OCI-LY7 (cell line): ENCODE results near the gene LRRC40. TPM values are rescaled to one million over a fixed set of nuclear protein-coding genes. Genes with fewer than 3 reads are reported as not detected.
"Not testable (repeated sequence)": the region's sequence is repeated elsewhere in the genome, so short reads cannot be mapped to it uniquely, and the experiment has no call there.

Experiments
- BruUV-seq: library from RNA; stranded (reverse); fragments of 400-500 nt; replicated peaks from 2 replicates; lab custom pipeline; 2021; lab: Mats Ljungman, UMichigan
- CTCF ChIA-PET: fragments of 300-600 bp; sonication (Branson Sonifier 250); formaldehyde crosslinking; loops from one replicate; lab custom pipeline; 2022; ENCODE audit warnings: antibody characterized with exemption; ENCODE audit not compliant: unreplicated experiment; lab: Charles Lee
- POLR2A ChIA-PET: fragments of 300-600 bp; sonication (Branson Sonifier 250); formaldehyde crosslinking; loops from one replicate; lab custom pipeline; 2022; ENCODE audit warnings: antibody characterized with exemption; lab: Charles Lee
- DNase-seq: peaks from one replicate; pipeline ENCODE4 v3.0.0-alpha.2; 2015; ENCODE audit warnings: low spot score
- H2AFZ ChIP-seq: fragments of 200-600 bp; sonication (generic), shearing (Covaris generic); 2 replicates; pipeline ENCODE4 v1.6.1; 2014; ENCODE audit warnings: mild to moderate bottlenecking, antibody characterized with exemption, low read length, moderate library complexity
- H3K27ac ChIP-seq: fragments of 200-600 bp; sonication (generic); 2 replicates; pipeline ENCODE4 v1.5.1; 2014; ENCODE audit warnings: mixed run types, low read depth, mild to moderate bottlenecking, moderate library complexity, low read length, inconsistent platforms; ENCODE audit not compliant: poor library complexity, severe bottlenecking
- H3K36me3 ChIP-seq: fragments of 200-600 bp; sonication (generic); 2 replicates; pipeline ENCODE4 v1.6.1; 2014; ENCODE audit warnings: mild to moderate bottlenecking, antibody characterized with exemption, low read length, moderate library complexity, mixed read lengths; ENCODE audit not compliant: insufficient read depth
- H3K4me1 ChIP-seq: fragments of 200-600 bp; sonication (generic); 2 replicates; pipeline ENCODE4 v1.5.1; 2014; ENCODE audit warnings: mild to moderate bottlenecking, low read length; ENCODE audit not compliant: insufficient read depth, poor library complexity, severe bottlenecking
- H3K4me2 ChIP-seq: fragments of 200-600 bp; sonication (generic); 2 replicates; pipeline ENCODE4 v1.6.1; 2014; ENCODE audit warnings: mild to moderate bottlenecking, low read length
- H3K4me3 ChIP-seq: fragments of 200-600 bp; sonication (generic); 2 replicates; pipeline ENCODE4 v1.5.1; 2014; ENCODE audit warnings: mild to moderate bottlenecking, low read depth, low read length; ENCODE audit not compliant: poor library complexity, severe bottlenecking
- H3K79me2 ChIP-seq: fragments of 200-600 bp; sonication (generic); 2 replicates; pipeline ENCODE4 v1.6.1; 2016; ENCODE audit warnings: low read depth, mild to moderate bottlenecking, low read length, moderate library complexity, mixed read lengths; ENCODE audit not compliant: insufficient read depth
- H3K9me2 ChIP-seq: fragments of 200-600 bp; sonication (generic); 2 replicates; pipeline ENCODE4 v1.6.1; 2016; ENCODE audit warnings: mild to moderate bottlenecking, low read length, mixed read lengths; ENCODE audit not compliant: insufficient read depth
- H3K9me3 ChIP-seq: fragments of 200-600 bp; sonication (generic); 2 replicates; pipeline ENCODE4 v1.6.1; 2014; ENCODE audit warnings: mild to moderate bottlenecking, mixed run types, low read length, mixed read lengths
- H4K20me1 ChIP-seq: fragments of 200-600 bp; sonication (generic); 2 replicates; pipeline ENCODE4 v1.6.1; 2014; ENCODE audit warnings: mild to moderate bottlenecking, antibody characterized with exemption, low read length, moderate library complexity, mixed read lengths; ENCODE audit not compliant: insufficient read depth
- CTCF ChIP-seq: fragments of 200-600 bp; sonication (generic); conservative IDR thresholded peaks from 2 replicates; pipeline ENCODE4 v1.5.1; 2014; ENCODE audit warnings: mild to moderate bottlenecking, antibody characterized with exemption, low read length, moderate library complexity, mixed read lengths
- EZH2phosphoT487 ChIP-seq: fragments of 200-600 bp; sonication (generic); IDR thresholded peaks from 2 replicates; pipeline ENCODE4 v1.6.1; 2018; ENCODE audit warnings: low read depth, borderline replicate concordance, mild to moderate bottlenecking, mixed run types, antibody characterized with exemption, low read length, moderate library complexity, mixed read lengths
- intact Hi-C: fragments of 100-400 bp; cut with micrococcal nuclease; formaldehyde crosslinking; loops from one replicate; pipeline ENCODE4 v1.10.0; 2022; ENCODE audit not compliant: unreplicated experiment
- total RNA-seq, 2 experiments: library from RNA; depleted of rRNA in 1 of 2; stranded (reverse); fragments of >200 nt in 1 of 2; shearing (Covaris generic) in 1 of 2; gene quantifications; 2 replicates each; pipeline ENCODE4 v1.2.3, GENCODE V29; 2014 to 2022

Gene LRRC40
- total RNA-seq, 2 experiments from 2014 or later: 20.3 to 22.0 TPM

- intact Hi-C loops: no loop called here
- no peak for DNase-seq
- Histone ChIP-seq H2AFZ (no peak overlapping the region), H3K27ac (no peak overlapping the region), H3K4me1 (no peaks in the 10 kb centered on the region), H3K4me2 (no peak overlapping the region), H4K20me1 (0 out of 2 replicates have a peak, but pooled peaks cover 8% of the 10 kb centered on the region), H3K36me3 (peaks cover 31% of the 10 kb centered on the region), H3K4me3 (no peak overlapping the region), H3K79me2 (peaks cover 48% of the 10 kb centered on the region), H3K9me3 (peaks cover 4% of the 10 kb centered on the region; the same call in 1 of the 2 replicates), H3K9me2 (no peaks in the 10 kb centered on the region)
- CTCF ChIA-PET: no interaction called here
- TF ChIP-seq CTCF: no peak
- no peak for TF ChIP-seq EZH2phosphoT487
- no TSS peak for BruUV-seq
- POLR2A ChIA-PET: interaction anchor here (0.7 to 1.9 kb wide), 3 partner anchors 17 to 336 kb away, joined by 3 to 5 read pairs (median 5); partner anchors contain the start of gene LRRC40
These were observed 16.9 kb downstream of the LRRC40 start for GRCh38 chr1:70188522-70188921.

- POLR2A ChIA-PET: interaction anchor here (1.6 kb wide), 1 partner anchor 9 kb away, joined by 4 read pairs; no protein-coding TSS in a partner anchor
- H3K36me3 ChIP-seq: peaks cover 48% of the 10 kb centered on the region
- H3K4me3 ChIP-seq, BruUV-seq, H3K9me2 ChIP-seq, H4K20me1 ChIP-seq, H3K27ac ChIP-seq, H3K9me3 ChIP-seq, H3K4me2 ChIP-seq, H2AFZ ChIP-seq, DNase-seq, H3K4me1 ChIP-seq, intact Hi-C loops, CTCF ChIA-PET: not testable (repeated sequence)
- H3K79me2 ChIP-seq: peaks cover 19% of the 10 kb centered on the region; the same call in 1 of the 2 replicates
These were observed 20.2 kb downstream of the LRRC40 start for GRCh38 chr1:70185181-70185580.

DNA sequence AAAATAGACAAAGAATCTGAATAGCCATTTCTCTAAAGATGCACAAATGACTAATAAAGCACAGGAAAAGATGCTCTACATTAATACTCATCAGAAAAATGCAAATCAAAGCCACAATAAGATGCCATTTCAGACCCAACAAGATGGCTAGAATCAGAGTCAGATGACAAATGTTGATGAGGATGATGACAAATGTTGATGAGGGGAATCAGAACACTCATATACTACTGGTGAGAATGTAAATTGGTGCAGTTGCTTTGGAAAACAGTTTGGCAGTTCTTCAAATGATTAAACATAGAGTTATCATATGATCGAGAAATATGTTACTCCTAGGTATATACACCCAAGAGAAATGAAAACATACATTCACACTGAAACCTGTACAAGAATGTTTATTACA lies 33.9 kb downstream of the LRRC40 start:
- Histone ChIP-seq H3K79me2 (no peaks in the 10 kb centered on the region), H3K4me1 (no peaks in the 10 kb centered on the region), H2AFZ (no peak overlapping the region), H4K20me1 (no peaks in the 10 kb centered on the region), H3K4me2 (no peak overlapping the region), H3K4me3 (no peak overlapping the region), H3K9me3 (no peaks in the 10 kb centered on the region), H3K36me3 (peaks cover 38% of the 10 kb centered on the region), H3K9me2 (no peaks in the 10 kb centered on the region), H3K27ac (no peak overlapping the region)
- no peak for DNase-seq
- TF ChIP-seq CTCF (no peak), EZH2phosphoT487 (no peak)
- BruUV-seq: no TSS peak
- intact Hi-C loops: no loop called here
- CTCF ChIA-PET: no interaction called here
- POLR2A ChIA-PET: interaction anchor here (0.7 kb wide), 1 partner anchor 116 kb away, joined by 3 read pairs; no protein-coding TSS in a partner anchor
